T-helper 1 cell treated with Interleukin-12 subunit alpha and Interleukin-12 subunit beta and Interleukin-4 antibody, amounts not matched to agents 30 ng/mL and 1 ng/mL, for 36 hours (primary cell): ENCODE data around the gene RNF121. TPM values are rescaled to one million over a fixed set of nuclear protein-coding genes. Genes with fewer than 3 reads are reported as not detected.

Experiments used
- intact Hi-C: fragments of 100-400 bp; cut with micrococcal nuclease; formaldehyde crosslinking; loops from one replicate; pipeline ENCODE4 v1.15.1; 2024
- total RNA-seq: library from RNA; stranded (reverse); gene quantifications from 2 replicates; pipeline ENCODE4 v1.2.3, GENCODE V29; 2022

RNF121 gene
- total RNA-seq, 1 donor from 2014 or later, result 41.2 TPM

- intact Hi-C loops, result no loop called here
These were observed 75.9 kb downstream of the RNF121 start for GRCh38 chr11:72004515-72005346.

GRCh38 chr11:72005347-72006260 is 76.8 kb downstream of the RNF121 start:
- intact Hi-C loops, result no loop called here

DNA sequence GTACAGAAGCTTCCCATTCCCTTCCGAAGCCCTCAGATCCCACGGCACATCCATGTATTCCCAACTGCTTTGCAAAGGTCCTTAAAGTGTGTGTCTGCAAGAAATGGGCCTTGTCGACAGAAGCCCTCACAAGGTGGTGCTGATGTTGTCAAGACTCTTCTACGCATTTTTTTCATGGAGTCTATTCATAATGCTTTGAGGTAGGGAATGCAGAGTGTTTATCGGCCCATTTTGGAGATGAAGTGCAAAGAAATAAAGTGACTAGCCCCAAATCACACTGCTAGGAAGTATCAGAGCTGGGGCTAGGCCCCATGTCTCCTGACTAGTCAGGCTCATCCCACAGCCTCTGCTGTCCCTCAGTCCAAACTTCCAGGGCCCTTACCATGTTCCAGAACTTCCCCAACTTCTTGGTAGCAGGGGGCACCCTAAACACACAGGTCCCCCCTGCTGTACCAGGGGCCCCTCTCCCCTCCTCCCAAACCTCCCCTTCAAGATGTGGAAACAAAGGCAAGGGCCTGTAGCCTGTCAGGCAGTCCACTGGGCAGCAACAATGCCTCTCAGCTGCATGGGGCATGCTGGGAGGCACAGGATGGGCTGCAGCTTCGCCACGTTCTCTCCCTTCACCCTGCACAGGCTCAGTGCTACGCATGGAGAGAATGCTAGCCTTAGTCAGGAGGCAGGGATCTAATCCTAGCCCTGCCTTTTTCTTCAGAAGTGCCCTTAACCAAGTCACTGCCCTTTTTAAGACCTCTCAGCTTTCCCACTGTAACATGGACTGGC is 77.7 kb downstream of the RNF121 start:
- intact Hi-C loops, result no loop called here

- intact Hi-C loops, result no loop called here
These were observed 78.2 kb downstream of the RNF121 start for GRCh38 chr11:72007089-72007476.

GRCh38 chr11:72007587-72007986 is 78.7 kb downstream of the RNF121 start:
- intact Hi-C loops, result no loop called here

DNA sequence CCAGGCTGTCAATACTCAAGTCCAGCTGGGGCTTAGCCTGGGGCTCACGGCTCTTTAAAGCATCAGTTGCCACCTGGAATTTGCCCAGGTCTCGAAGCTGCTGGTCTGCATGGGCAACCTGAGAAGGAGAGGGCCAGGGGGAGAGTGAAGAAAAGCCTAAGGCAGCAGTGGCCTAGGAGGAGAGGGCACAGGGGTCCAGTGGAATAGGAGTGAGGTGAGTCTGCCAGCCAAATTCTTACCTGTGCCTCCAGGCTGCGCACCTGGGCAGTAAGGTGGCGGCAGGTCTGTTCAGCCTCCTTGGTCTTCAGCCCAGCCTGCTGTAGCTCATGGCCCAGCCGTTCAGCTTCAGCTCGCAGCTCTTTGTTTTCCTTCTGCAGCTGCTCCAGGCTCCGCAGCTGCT is 79.9 kb downstream of the RNF121 start:
- intact Hi-C loops, result no loop called here

DNA sequence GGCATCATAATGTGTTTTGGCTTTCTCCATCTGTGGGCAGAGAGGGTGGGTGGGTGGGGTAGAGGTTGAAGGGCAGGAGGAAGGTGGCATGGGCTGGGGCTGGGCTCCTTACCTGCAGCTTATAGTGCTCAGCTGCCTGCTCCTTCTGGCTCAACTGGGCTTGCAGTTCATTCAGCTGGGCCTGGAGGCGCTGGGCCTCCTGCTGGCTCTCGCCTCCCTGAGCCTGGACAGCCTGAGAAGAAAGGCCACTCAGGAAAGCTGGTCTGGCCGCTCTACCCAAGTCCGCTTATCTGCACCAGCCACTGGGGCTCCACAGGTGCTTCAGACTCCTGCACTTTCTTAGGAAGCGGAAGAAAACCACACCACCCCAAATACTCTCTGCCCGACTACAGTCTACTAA is 80.3 kb downstream of the RNF121 start:
- intact Hi-C loops, result no loop called here

DNA sequence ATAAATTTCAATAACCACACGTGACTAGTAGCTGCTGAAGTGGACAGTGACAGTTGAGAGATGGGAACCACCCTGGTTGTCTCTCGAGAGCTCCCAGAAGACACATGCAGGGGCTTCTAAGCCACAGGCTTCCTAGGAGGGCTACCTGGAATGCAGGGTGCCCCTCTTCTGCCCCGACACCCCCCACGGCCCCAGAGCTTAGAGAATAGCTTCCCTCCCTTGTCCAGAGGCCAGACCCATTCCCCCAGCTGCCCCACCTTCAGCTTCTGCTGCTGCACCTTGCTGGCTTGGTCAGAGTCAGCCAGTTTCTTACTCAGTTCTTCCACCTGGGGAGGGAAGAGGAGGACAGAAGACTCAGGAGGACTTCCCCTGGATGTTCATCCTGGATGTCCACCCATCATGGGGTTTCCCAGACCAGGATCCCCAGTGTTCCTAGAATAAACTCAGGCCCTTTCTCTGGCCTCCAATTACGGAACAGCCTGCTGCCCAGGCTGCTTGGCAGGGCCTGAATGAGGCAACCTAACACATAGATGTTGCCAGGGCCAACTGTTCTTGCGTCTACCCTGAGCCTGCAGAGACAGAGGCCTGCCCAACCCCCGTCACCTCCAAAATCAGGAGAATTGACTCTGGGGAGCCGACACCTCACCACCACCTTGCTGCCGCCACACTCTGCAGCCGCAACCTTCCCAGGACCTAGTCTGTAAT is 81.8 kb downstream of the RNF121 start:
- intact Hi-C loops, result no loop called here

- intact Hi-C loops, result no loop called here
These were observed 83.3 kb downstream of the RNF121 start for GRCh38 chr11:72012091-72012630.

GRCh38 chr11:72012897-72013721 is 84.3 kb downstream of the RNF121 start:
- intact Hi-C loops, result no loop called here

GRCh38 chr11:72013765-72014711 is 85.2 kb downstream of the RNF121 start:
- intact Hi-C loops, result no loop called here

DNA sequence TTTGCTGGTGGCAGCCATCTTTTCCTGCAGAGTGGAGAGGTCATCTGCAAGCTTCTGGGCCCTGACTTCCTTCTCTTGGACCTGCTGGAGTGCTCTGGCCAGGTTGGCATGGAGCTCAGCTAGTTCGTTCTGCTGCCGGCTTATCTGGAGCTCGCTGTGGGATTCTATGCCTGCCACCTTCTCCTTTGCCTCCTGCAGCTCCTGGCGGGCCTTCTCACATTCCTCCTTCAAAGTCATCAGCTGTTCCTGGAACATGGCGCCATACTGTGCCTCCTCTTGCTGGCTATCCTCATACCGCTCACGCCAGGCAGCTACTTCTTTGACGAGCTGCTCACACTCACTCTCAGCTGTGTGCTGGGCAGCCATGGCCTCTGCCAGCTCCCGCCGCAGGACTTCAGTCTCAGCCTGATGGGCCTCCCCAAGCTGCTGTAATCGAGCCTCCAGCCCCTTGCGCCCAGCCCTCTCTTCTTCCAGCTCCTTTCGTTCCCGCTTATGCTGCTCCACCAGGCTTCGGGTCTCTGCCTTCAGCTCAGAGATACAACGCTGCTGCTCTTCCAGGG is 86.0 kb downstream of the RNF121 start:
- intact Hi-C loops, result no loop called here

DNA sequence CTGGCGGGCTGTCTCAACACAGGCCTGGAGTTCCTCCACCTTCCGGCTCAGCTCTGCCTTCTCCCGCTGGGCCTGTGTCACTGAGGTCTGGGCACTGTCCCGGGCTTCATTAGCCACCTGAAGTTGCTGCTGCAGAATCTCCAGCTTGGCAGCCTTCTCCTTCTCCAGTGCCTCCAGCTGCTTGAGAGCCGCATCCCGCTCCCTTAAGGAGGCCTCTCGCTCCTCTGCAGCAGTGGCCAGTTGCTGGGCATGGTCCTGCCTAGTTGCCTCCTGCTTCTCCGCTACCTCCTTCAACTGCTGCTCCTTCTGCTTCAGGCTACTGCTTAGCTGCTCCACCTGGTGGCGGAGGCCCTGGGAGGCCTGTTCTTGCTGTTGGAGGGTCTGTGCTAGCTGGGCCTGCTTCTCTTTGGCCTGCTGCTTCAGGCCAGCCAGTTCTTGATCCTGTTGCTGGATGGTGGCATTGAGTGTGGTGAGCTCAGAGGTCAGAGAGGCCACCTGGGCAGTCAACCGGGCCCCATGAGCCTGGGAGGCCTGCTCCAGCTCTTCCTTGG is 86.7 kb downstream of the RNF121 start:
- intact Hi-C loops, result no loop called here

- intact Hi-C loops, result no loop called here
These were observed 89.3 kb downstream of the RNF121 start for GRCh38 chr11:72018171-72018570.

DNA sequence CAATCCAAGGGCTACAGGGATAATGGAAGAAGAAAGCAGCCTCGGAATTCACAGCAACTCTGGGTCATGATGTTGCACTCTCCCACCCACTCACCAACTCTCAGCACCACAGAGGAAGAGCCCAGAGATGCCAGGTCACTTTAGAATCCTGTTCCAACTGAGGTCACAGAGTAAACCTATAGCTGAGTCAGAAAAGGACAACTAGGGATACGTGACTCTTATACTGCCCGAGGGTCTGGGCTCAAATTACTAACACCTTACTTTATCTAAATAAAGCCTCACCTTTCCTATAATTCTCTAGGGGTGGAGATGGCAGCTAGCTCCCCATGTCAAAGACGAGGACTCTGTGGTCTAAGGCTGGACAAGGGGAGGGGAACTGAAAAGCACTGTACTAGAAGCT is 94.5 kb downstream of the RNF121 start:
- intact Hi-C loops, result no loop called here

DNA sequence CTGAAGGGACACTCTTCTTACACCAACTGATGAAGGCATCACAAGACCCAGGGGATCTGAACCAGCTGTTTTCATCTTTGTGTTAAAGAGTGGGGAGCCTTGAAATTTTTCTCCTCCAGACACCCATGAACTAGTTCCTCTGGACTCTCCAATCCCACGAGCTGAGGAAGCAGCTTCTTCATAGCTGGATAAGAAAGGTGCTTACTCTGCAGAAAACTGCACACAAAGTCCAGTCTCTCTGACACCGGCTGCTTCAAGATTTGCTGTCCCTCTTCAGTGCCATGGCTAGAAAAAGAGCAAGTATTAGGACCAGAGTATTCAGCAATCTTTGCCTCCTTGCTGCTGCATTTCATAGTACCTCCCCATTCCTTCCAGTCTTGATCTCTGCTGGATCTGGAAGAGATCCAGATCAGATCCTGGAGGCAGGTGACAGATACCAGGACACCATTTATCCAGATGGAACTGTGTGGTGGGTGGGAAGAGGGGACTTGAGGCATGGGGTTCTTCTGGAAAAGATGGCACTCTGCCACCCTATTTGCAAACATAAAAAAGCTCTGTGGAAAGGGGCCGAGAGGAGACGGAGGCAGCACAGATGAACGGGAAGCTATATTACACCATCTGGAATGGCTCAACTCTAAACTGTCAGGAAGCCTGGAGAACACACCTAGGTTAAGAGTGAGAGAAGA is 95.4 kb downstream of the RNF121 start:
- intact Hi-C loops, result no loop called here

DNA sequence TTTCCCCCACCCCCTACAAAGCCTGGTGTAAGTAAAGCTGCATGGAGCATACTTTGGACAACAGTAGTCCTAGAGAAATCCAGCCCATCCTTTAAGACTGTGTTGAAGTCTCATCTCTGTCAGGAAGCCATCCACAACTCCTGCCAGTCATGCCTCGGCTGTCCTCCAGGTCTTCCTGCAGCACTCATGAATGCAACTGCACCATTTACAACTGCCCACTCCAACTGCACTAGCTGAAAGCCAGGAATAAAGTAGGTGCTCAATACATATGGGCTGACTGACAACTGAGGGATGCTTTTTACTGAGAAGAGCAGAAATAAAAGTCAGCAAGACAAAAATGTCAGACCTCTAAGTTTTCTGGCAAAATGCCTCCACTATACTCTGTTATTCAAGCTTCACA is 97.2 kb downstream of the RNF121 start:
- intact Hi-C loops, result loop anchor here (5.0 kb wide), 1 partner anchor 196 kb away; the partner anchor contains the start of gene INPPL1
